Naive thymus-derived CD4-positive, alpha-beta T cell (primary cell): ENCODE results near the gene CNN3. TPM values are rescaled to one million over a fixed set of nuclear protein-coding genes. Genes with fewer than 3 reads are reported as not detected.

ENCODE experiments used
- ATAC-seq: fragments of 150-1000 bp; cut with Tn5 transposase; 2 replicates; pipeline ENCODE4 v1.10.0; 2021; ENCODE audit warnings: mild to moderate bottlenecking, moderate library complexity
- CTCF ChIA-PET: fragments of 350-600 bp; sonication (Branson Sonifier 250); formaldehyde crosslinking; loops from one replicate; lab custom pipeline; 2021; ENCODE audit warnings: antibody characterized with exemption; lab: Charles Lee
- POLR2A ChIA-PET: fragments of 350-600 bp; sonication (Branson Sonifier 250); formaldehyde crosslinking; loops from one replicate; lab custom pipeline; 2021; ENCODE audit warnings: antibody characterized with exemption, inconsistent platforms; lab: Charles Lee
- DNase-seq, 9 donors: peaks; one replicate each; pipeline versions ENCODE4 v3.0.0 to v3.0.0-alpha.2; 2020 to 2022; ENCODE audit warnings: mixed read lengths in 1 of 9
- H3K27ac ChIP-seq: one replicate; pipeline ENCODE4 v1.7.0; 2013; ENCODE audit warnings: mild to moderate bottlenecking, low read depth, low read length, moderate library complexity
- H3K27me3 ChIP-seq, 2 donors: one replicate each; pipeline ENCODE4 v1.7.0; 2013; ENCODE audit warnings: low read length in 2 of 2, mild to moderate bottlenecking in 2 of 2, moderate library complexity in 2 of 2; ENCODE audit not compliant: control insufficient read depth in 2 of 2, insufficient read depth in 2 of 2
- H3K36me3 ChIP-seq, 3 experiments: 1 replicate in 2 of 3; 2 replicates in 1 of 3; pipeline ENCODE4 v1.7.0; 2013; ENCODE audit warnings: low read length in 3 of 3, mild to moderate bottlenecking in 3 of 3, moderate library complexity in 1 of 3; ENCODE audit not compliant: insufficient read depth in 3 of 3, control insufficient read depth in 2 of 3
- H3K4me1 ChIP-seq, 2 donors: one replicate each; pipeline ENCODE4 v1.7.0; 2013; ENCODE audit warnings: low read length in 2 of 2, mild to moderate bottlenecking in 2 of 2, moderate library complexity in 1 of 2; ENCODE audit not compliant: control insufficient read depth in 2 of 2, insufficient read depth in 2 of 2
- H3K4me3 ChIP-seq: 2 replicates; pipeline ENCODE4 v1.7.0; 2013; ENCODE audit warnings: mild to moderate bottlenecking, low read length
- H3K9me3 ChIP-seq, 3 experiments: 1 replicate in 2 of 3; 2 replicates in 1 of 3; pipeline ENCODE4 v1.7.0; 2013; ENCODE audit warnings: low read length in 3 of 3; ENCODE audit not compliant: control insufficient read depth in 2 of 3
- H3K27ac Mint-ChIP-seq, 9 donors: one replicate each; pipeline ENCODE4 v1.8.0; 2020 to 2022; ENCODE audit warnings: mixed read lengths in 9 of 9, mild to moderate bottlenecking in 8 of 9, moderate library complexity in 5 of 9, inconsistent platforms in 2 of 9
- H3K27me3 Mint-ChIP-seq, 5 donors: one replicate each; pipeline ENCODE4 v1.8.0; 2021 to 2022; ENCODE audit warnings: mixed read lengths in 5 of 5, mild to moderate bottlenecking in 1 of 5
- H3K36me3 Mint-ChIP-seq, 5 donors: one replicate each; pipeline ENCODE4 v1.8.0; 2020 to 2022; ENCODE audit warnings: mixed read lengths in 5 of 5, mild to moderate bottlenecking in 3 of 5, inconsistent platforms in 1 of 5
- H3K4me1 Mint-ChIP-seq, 7 donors: one replicate each; pipeline ENCODE4 v1.8.0; 2020 to 2022; ENCODE audit warnings: mixed read lengths in 7 of 7, mild to moderate bottlenecking in 3 of 7, inconsistent platforms in 1 of 7
- H3K4me3 Mint-ChIP-seq, 10 donors: one replicate each; pipeline ENCODE4 v1.8.0; 2020 to 2022; ENCODE audit warnings: mild to moderate bottlenecking in 10 of 10, mixed read lengths in 10 of 10, moderate library complexity in 6 of 10, inconsistent platforms in 2 of 10
- H3K9me3 Mint-ChIP-seq, 11 donors: one replicate each; pipeline ENCODE4 v1.8.0; 2020 to 2022; ENCODE audit warnings: mixed read lengths in 11 of 11, mild to moderate bottlenecking in 4 of 11, inconsistent platforms in 1 of 11, moderate library complexity in 1 of 11
- intact Hi-C, 2 donors: fragments of 100-400 bp; cut with micrococcal nuclease; formaldehyde crosslinking; loops; one replicate each; pipeline ENCODE4 v1.15.1; 2023
- polyA plus RNA-seq, 2 donors: library from polyadenylated mRNA; unstranded; fragments of 300-500 nt; fragmentation: Illumina TruSeq; gene quantifications; one replicate each; pipeline ENCODE4 v1.2.3, GENCODE V29; 2021
- total RNA-seq, 6 experiments: library from RNA in 5 of 6; stranded (reverse) in 5 of 6; gene quantifications; 1 replicate in 5 of 6; 2 replicates in 1 of 6; pipeline ENCODE4 v1.2.3 and lab custom pipeline; 2021 to 2026

Gene CNN3
- total and polyA plus RNA-seq, 7 experiments from 2014 or later: 4.4 to 18.2 (median 11.7) TPM

- H3K4me3 Mint-ChIP-seq: no peak overlapping the region
- no peaks in the 10 kb centered on the region for H3K9me3 ChIP-seq
- H3K36me3 ChIP-seq: no peaks in the 10 kb centered on the region
- intact Hi-C loops: loop anchor here in 1 of 2 donors (10.0 kb wide), 1 partner anchor 66 kb away; the partner anchor contains the start of gene CNN3
- no peaks in the 10 kb centered on the region for H3K36me3 Mint-ChIP-seq
- peaks cover 0 to 3% of the 10 kb centered on the region in 2 donors for H3K4me1 ChIP-seq
- H3K27ac ChIP-seq: no peak overlapping the region
- H3K9me3 Mint-ChIP-seq: peaks cover 0 to 2% (median 0%) of the 10 kb centered on the region in 11 donors
- peaks cover 5 to 27% (median 7%) of the 10 kb centered on the region in 5 donors for H3K27me3 Mint-ChIP-seq
- CTCF ChIA-PET: interaction anchor here (1.9 kb wide), 1 partner anchor 184 kb away, joined by 5 read pairs; no protein-coding TSS in a partner anchor
- no peak overlapping the region for H3K4me3 ChIP-seq
- H3K27me3 ChIP-seq: no peaks in the 10 kb centered on the region
- H3K27ac Mint-ChIP-seq: no peak overlapping the region
- H3K4me1 Mint-ChIP-seq: no peaks in the 10 kb centered on the region
- no peak for ATAC-seq
- no peak for DNase-seq
- POLR2A ChIA-PET: no interaction called here
These were observed 67.7 kb downstream of the CNN3 start for GRCh38 chr1:94859174-94859573.

- DNase-seq: no peak
- Histone ChIP-seq H3K4me3 (no peak overlapping the region), H3K27me3 (no peaks in the 10 kb centered on the region), H3K4me1 (peaks cover 0 to 3% of the 10 kb centered on the region in 2 donors), H3K9me3 (no peaks in the 10 kb centered on the region), H3K27ac (no peak overlapping the region), H3K36me3 (no peaks in the 10 kb centered on the region)
- no peaks in the 10 kb centered on the region for H3K36me3 Mint-ChIP-seq
- H3K4me3 Mint-ChIP-seq: no peak overlapping the region
- CTCF ChIA-PET: no interaction called here
- H3K9me3 Mint-ChIP-seq: peaks cover 0 to 2% (median 0%) of the 10 kb centered on the region in 11 donors
- H3K27me3 Mint-ChIP-seq: peaks cover 5 to 27% (median 7%) of the 10 kb centered on the region in 5 donors
- POLR2A ChIA-PET: no interaction called here
- no peak for ATAC-seq
- H3K27ac Mint-ChIP-seq: no peak overlapping the region
- no peaks in the 10 kb centered on the region for H3K4me1 Mint-ChIP-seq
- intact Hi-C loops: loop anchor here in 1 of 2 donors (10.0 kb wide), 1 partner anchor 67 kb away; the partner anchor contains the start of gene CNN3
These were observed 68.6 kb downstream of the CNN3 start for GRCh38 chr1:94858276-94858675.

- H3K27me3 ChIP-seq: no peaks in the 10 kb centered on the region
- Mint-ChIP-seq H3K36me3 (no peaks in the 10 kb centered on the region), H3K27me3 (peaks cover 5 to 27% (median 7%) of the 10 kb centered on the region in 5 donors), H3K27ac (no peak overlapping the region), H3K4me1 (no peaks in the 10 kb centered on the region), H3K9me3 (peaks cover 0 to 2% (median 0%) of the 10 kb centered on the region in 11 donors), H3K4me3 (peak overlapping the region in 1 of 10 donors; percentile 5)
- peaks cover 0 to 3% of the 10 kb centered on the region in 2 donors for H3K4me1 ChIP-seq
- intact Hi-C loops: loop anchor here in 1 of 2 donors (10.0 kb wide), 1 partner anchor 68 kb away; the partner anchor contains the start of gene CNN3
- no peak overlapping the region for H3K27ac ChIP-seq
- ChIA-PET CTCF (interaction anchor here (0.8 to 7.3 kb wide), 3 partner anchors 184 to 187 kb away, joined by 5 to 112 read pairs (median 64); no protein-coding TSS in a partner anchor), POLR2A (interaction anchor here (1.1 kb wide), 1 partner anchor 7 kb away, joined by 3 read pairs; no protein-coding TSS in a partner anchor)
- ATAC-seq (no peak), DNase-seq (no peak)
- no peak overlapping the region for H3K4me3 ChIP-seq
- H3K9me3 ChIP-seq: no peaks in the 10 kb centered on the region
- no peaks in the 10 kb centered on the region for H3K36me3 ChIP-seq
These were observed 70.0 kb downstream of the CNN3 start for GRCh38 chr1:94856868-94857267.

GRCh38 chr1:94856004-94856403 lies 70.9 kb downstream of the CNN3 start:
- Mint-ChIP-seq H3K9me3 (peaks cover 0 to 2% (median 0%) of the 10 kb centered on the region in 11 donors), H3K4me1 (no peaks in the 10 kb centered on the region), H3K27ac (no peak overlapping the region), H3K4me3 (no peak overlapping the region), H3K27me3 (peaks cover 5 to 23% (median 7%) of the 10 kb centered on the region in 5 donors), H3K36me3 (no peaks in the 10 kb centered on the region)
- no peaks in the 10 kb centered on the region for H3K27me3 ChIP-seq
- intact Hi-C loops: loop anchor here in 1 of 2 donors (10.0 kb wide), 1 partner anchor 69 kb away; the partner anchor contains the start of gene CNN3
- H3K27ac ChIP-seq: no peak overlapping the region
- H3K4me1 ChIP-seq: peaks cover 0 to 3% of the 10 kb centered on the region in 2 donors
- no peak overlapping the region for H3K4me3 ChIP-seq
- H3K9me3 ChIP-seq: no peaks in the 10 kb centered on the region
- no peak for ATAC-seq
- POLR2A ChIA-PET: interaction anchor here (1.1 kb wide), 1 partner anchor 8 kb away, joined by 3 read pairs; no protein-coding TSS in a partner anchor
- CTCF ChIA-PET: interaction anchor here (0.6 to 7.3 kb wide), 8 partner anchors 12 to 214 kb away, joined by 3 to 112 read pairs (median 4); no protein-coding TSS in a partner anchor
- no peak for DNase-seq
- H3K36me3 ChIP-seq: no peaks in the 10 kb centered on the region

GRCh38 chr1:94855307-94855700 lies 71.6 kb downstream of the CNN3 start:
- no peaks in the 10 kb centered on the region for H3K9me3 ChIP-seq
- no peaks in the 10 kb centered on the region for H3K4me1 Mint-ChIP-seq
- ChIA-PET CTCF (interaction anchor here (0.6 to 7.3 kb wide), 14 partner anchors 13 to 277 kb away, joined by 3 to 112 read pairs (median 4); no protein-coding TSS in a partner anchor), POLR2A (interaction anchor here (0.6 kb wide), 1 partner anchor 108 kb away, joined by 7 read pairs; no protein-coding TSS in a partner anchor)
- H3K9me3 Mint-ChIP-seq: peaks cover 0 to 2% (median 0%) of the 10 kb centered on the region in 11 donors
- intact Hi-C loops: loop anchor here (2.0 to 10.0 kb wide), 3 partner anchors 69 to 379 kb away; partner anchors contain the start of genes CNN3 (in 1 of the 2), RWDD3 (in 1 of the 2) and TLCD4 (in 1 of the 2)
- H3K36me3 ChIP-seq: no peaks in the 10 kb centered on the region
- no peak overlapping the region for H3K4me3 Mint-ChIP-seq
- H3K27me3 Mint-ChIP-seq: peaks cover 5 to 17% (median 6%) of the 10 kb centered on the region in 5 donors
- ATAC-seq: no peak
- H3K27me3 ChIP-seq: no peaks in the 10 kb centered on the region
- H3K36me3 Mint-ChIP-seq: no peaks in the 10 kb centered on the region
- H3K4me3 ChIP-seq: no peak overlapping the region
- DNase-seq: no peak
- peaks cover 0 to 3% of the 10 kb centered on the region in 2 donors for H3K4me1 ChIP-seq
- H3K27ac ChIP-seq: no peak overlapping the region
- no peak overlapping the region for H3K27ac Mint-ChIP-seq

- peak; percentile 99 for ATAC-seq
- peak overlapping the region; percentile 43 for H3K27ac ChIP-seq
- Mint-ChIP-seq H3K9me3 (peaks cover 0 to 2% (median 0%) of the 10 kb centered on the region in 11 donors), H3K4me1 (no peaks in the 10 kb centered on the region), H3K27me3 (peaks cover 0 to 14% (median 5%) of the 10 kb centered on the region in 5 donors), H3K36me3 (no peaks in the 10 kb centered on the region), H3K27ac (no peak overlapping the region), H3K4me3 (no peak overlapping the region)
- CTCF ChIA-PET: interaction anchor here (0.6 to 7.3 kb wide), 35 partner anchors 8 to 298 kb away, joined by 3 to 112 read pairs (median 4); no protein-coding TSS in a partner anchor
- POLR2A ChIA-PET: interaction anchor here (0.6 to 1.1 kb wide), 3 partner anchors 109 to 189 kb away, joined by 3 to 7 read pairs (median 3); no protein-coding TSS in a partner anchor
- no peaks in the 10 kb centered on the region for H3K36me3 ChIP-seq
- H3K9me3 ChIP-seq: no peaks in the 10 kb centered on the region
- peaks cover 0 to 3% of the 10 kb centered on the region in 2 donors for H3K4me1 ChIP-seq
- no peaks in the 10 kb centered on the region for H3K27me3 ChIP-seq
- peak overlapping the region; percentile 47 for H3K4me3 ChIP-seq
- DNase-seq: peak; percentile 52 to 83 (median 74)
- intact Hi-C loops: loop anchor here (1.0 to 10.0 kb wide), 8 partner anchors 70 to 380 kb away; partner anchors contain the start of genes CNN3 (in 2 of the 2), RWDD3 (in 2 of the 2), ALG14 (in 1 of the 2) and TLCD4 (in 1 of the 2)
These were observed 72.2 kb downstream of the CNN3 start for GRCh38 chr1:94854458-94855306.
